Stimulated activated CD4-positive, alpha-beta T cell treated with anti-CD3 and anti-CD28 coated beads, Interleukin-2, amount 100 ng/mL, for 24 hours (primary cell): ENCODE measurements around the gene NOX4.
"Not testable (repeated sequence)": the region's sequence is repeated elsewhere in the genome, so short reads cannot be mapped to it uniquely, and the experiment has no call there.

ENCODE experiments used
- DNase-seq, 2 donors: peaks; one replicate each; pipeline ENCODE4 v3.0.0-alpha.2; 2020

The NOX4 gene

GRCh38 chr11:89378986-89379385 is 112.2 kb downstream of the NOX4 start:
- not testable (repeated sequence) for DNase-seq

DNA sequence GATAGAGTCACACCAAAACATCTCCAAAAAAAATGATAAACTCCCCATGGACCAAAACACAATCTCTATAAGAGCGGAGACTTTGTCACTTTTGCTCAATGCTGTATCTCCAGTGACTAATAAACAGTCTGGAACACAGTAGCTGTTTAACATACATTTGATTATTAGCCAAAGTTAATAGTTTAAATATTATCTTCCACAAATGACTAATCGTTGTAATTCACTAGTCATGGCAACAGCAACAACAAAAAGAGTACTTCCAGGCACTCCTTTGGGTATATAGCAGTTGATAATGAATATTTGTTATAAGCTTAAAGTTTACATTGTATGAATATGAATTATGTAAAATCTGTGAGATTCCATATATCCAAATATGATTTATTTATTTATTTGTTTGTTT is 121.8 kb downstream of the NOX4 start:
- DNase-seq, result not testable (repeated sequence)

GRCh38 chr11:89364856-89365255 is 126.3 kb downstream of the NOX4 start:
- DNase-seq, result not testable (repeated sequence)

GRCh38 chr11:89361734-89362133 is 129.4 kb downstream of the NOX4 start:
- no peak for DNase-seq

DNA sequence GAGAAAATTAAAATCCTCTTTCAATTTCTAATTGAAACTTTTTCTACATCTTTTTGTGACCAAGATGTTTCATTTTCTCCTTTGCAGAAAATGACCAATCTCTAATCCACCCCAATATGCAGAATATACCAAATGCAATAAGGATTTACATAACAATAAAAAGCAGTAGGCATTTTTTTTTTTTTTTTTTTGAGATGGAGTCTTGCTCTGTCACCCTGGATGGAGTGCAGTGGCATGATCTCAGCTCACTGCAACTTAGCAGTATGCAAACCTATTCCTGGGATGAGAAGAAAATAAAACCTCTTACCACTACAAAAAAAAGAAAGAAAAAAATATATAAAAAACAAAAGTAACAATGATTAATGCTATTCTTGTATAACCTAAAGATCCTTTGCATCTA is 132.0 kb downstream of the NOX4 start:
- not testable (repeated sequence) for DNase-seq

DNA sequence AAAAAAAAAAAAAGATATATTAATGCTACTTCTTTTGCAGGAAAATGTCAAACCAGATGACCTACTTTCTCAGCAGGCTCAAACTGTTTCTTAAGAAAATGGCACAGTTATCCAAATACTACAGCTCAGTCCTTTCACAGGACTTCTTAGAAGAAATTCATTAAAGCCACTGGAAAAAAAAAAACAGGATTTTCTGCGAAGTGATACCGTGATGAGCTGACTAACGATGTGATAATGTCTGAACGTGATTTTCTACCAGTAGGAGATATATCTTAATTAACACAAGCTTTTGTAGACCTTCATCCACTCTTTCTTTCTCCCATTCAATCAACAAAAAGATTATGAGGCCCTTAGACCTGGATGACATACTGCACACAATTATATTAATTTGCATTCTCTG is 132.4 kb downstream of the NOX4 start:
- DNase-seq, result no peak

DNA sequence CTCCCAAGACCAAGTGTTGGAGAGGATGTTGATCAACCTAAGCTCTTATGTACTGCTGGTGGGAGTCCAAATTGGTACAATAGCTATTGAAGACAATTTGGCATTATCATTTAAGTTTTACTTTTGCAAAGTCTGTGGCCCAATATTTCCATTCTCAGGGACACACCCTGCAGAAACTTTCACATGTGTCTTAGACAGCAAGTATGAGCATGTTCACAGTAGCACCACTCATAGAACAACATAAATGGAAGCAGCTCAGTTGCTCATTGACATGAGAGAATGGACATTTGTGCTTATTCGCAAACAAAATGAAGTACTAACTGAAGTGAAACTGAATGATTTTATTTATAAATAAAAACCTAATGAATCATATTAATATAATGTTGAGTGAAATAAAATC is 135.5 kb downstream of the NOX4 start:
- DNase-seq, result no peak

GRCh38 chr11:89354513-89354912 is 136.7 kb downstream of the NOX4 start:
- not testable (repeated sequence) for DNase-seq

- no peak for DNase-seq
Observed at GRCh38 chr11:89347071-89347470, 144.1 kb downstream of the NOX4 start.

DNA sequence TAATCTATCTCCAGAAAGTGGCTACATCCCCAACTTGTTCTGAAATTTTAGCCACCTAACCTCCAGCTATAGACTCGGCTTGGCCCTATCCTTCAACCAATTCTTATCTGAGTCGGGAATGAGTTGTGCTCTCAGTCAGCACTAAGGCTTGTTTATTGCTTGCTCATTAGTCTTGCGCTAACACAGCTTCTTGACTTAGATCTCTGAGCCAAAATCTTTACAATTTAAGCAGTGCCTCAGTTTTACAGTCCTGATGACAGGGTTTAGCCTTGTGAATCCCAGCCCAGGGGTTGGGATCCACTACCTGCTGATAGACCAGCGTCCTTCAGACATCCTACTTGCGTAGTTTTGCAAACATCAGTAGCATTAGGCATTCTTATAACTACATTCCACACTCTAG is 144.6 kb downstream of the NOX4 start:
- DNase-seq, result no peak

DNA sequence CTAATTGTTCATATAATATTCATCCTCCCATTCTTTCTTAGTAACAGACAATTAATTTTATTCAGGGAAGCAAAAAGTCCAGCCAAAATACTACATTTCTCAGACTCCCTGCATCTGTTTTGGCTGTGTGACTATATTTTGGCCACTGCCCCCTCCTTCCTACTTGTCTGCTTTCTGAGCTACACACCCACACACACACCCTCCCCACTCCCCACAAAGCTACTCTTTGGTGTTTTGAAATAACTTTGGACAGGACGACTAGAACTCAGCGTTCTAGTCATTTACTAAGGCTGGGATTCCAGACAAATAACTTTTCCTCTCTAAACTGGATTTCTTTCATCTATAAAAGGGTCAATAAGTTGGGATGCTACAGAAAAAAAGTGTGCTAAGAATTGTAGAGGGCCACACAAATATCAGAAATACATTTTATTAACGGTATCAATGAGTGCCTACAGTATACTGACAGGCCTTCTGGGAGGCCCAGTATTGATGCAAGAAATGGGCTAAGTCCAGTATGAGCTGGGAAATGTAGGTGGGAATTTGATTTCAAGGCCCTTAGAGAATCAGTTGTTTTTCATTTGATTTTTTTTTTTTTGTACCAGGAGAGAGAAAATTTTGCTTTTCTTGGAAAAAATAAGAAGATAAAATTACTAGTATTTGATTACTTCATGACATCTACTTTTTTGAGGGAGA is 148.1 kb downstream of the NOX4 start:
- DNase-seq, result not testable (repeated sequence)

- not testable (repeated sequence) for DNase-seq
Observed at GRCh38 chr11:89340450-89340849, 150.7 kb downstream of the NOX4 start.

DNA sequence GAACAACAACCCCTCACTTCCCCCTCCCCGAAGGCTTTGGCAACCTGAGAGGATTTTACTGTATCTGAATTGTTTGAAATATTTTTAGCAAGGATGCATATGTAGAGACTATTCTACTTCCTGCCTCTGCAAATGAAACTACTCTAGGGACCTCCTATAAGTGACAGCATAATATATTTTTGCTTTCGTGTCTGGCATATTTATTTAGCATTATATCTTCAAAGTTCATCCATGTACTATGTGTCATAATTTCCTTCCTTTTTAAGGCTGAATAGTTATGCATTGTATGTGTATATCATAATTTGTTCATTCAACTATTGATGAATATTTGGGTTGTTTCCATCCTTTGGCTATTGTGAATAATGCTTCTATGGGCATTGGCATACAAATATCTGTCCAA is 153.1 kb downstream of the NOX4 start:
- not testable (repeated sequence) for DNase-seq

DNA sequence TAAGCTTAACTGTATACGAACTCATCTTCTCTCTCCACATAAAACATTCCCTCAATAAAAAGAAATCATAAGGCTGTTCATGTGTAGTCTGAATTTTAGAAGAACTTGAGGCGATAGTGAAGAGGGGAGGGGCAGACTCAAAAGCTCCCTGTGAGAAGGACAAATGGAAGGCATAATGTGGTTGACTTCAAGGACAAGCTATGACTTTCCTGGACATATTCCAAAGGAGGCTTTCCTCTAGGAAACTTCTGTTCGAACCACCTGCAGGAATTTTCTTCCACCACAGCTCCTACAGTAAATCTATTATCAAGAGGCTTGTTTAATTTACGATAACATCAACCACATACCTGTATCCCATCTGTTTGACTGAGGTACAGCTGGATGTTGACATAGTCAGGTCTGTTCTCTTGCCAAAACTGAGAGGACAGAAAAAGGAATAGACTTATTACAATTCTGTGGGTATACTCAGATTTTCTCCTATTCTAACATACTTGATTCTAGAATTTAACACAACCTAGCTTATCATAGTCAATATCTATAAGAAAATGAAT is 154.0 kb downstream of the NOX4 start:
- DNase-seq, result not testable (repeated sequence)

DNA sequence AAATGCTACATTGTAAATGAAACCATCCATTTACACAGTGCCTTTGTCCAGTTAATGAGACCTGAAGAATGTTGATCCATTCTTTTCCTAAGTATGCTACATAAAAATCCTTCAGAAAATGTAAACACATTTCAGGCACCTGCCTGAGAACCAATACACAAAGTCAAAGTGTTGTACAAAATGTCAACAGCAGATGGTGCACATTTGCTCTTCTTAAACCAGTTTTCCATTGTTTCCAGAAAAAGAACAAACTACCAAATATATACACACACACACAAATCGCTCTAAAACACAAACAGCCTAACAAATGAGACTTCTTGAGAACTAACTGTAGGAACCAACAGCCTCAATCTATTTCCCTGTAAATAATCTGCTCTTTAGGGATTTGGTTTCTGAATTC is 157.5 kb downstream of the NOX4 start:
- not testable (repeated sequence) for DNase-seq

DNA sequence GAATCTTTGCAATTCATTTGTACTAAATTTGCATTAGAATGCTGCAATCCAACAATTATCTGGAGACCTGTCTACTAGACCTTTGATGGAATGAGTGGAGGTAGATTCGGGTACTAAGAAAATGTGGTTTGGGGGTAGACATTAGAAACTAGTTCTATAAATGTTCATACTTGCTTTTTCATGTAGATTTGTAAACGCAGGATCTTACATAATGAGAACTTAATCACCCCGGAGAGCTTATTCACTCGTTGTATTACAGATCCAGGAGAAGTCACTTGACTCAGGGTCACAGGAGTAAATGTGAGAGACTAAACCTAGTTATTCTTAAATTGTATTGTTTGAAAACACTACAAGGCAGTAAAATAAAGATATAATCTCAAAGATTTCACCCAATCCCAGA is 159.2 kb downstream of the NOX4 start:
- DNase-seq, result not testable (repeated sequence)

GRCh38 chr11:89327885-89328284 is 163.3 kb downstream of the NOX4 start:
- no peak for DNase-seq

GRCh38 chr11:89321401-89321800 is 169.8 kb downstream of the NOX4 start:
- no peak for DNase-seq

- not testable (repeated sequence) for DNase-seq
Observed at GRCh38 chr11:89310607-89311006, 180.6 kb downstream of the NOX4 start.

GRCh38 chr11:89309321-89309985 is 181.7 kb downstream of the NOX4 start:
- not testable (repeated sequence) for DNase-seq

DNA sequence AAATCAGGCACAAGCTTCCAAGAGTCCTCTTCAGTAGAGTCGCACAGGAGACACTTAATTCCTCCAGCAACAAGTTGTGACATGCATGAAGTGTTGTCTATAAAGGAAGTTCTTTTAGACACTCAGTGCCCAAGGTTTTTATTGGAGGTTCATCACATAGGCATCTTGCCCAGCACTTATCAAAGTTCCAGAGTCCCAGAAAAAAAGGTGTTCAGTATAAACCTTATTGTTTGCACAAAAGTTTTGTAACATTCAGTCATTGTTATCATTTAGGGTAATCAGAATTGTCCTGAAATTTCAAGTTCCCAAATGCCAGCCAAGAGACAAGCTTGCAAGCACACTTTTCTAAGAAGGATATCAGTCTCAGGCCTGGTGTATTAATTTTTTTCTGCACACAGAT is 182.9 kb downstream of the NOX4 start:
- not testable (repeated sequence) for DNase-seq

GRCh38 chr11:89303029-89303428 is 188.1 kb downstream of the NOX4 start:
- DNase-seq, result not testable (repeated sequence)

DNA sequence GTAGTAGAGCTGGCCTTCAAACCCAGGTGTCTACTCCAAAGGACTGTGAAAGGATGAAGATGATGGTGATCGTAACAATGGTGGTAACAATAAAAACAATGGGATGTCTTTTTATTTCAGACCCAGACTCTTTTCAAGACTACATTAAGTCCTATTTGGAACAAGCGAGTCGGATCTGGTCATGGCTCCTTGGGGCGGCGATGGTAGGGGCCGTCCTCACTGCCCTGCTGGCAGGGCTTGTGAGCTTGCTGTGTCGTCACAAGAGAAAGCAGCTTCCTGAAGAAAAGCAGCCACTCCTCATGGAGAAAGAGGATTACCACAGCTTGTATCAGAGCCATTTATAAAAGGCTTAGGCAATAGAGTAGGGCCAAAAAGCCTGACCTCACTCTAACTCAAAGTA is 196.2 kb downstream of the NOX4 start:
- not testable (repeated sequence) for DNase-seq

- no peak for DNase-seq
Observed at GRCh38 chr11:89293965-89294679, 197.1 kb downstream of the NOX4 start.
